ENCODE results near the gene CCNF.

DNA sequence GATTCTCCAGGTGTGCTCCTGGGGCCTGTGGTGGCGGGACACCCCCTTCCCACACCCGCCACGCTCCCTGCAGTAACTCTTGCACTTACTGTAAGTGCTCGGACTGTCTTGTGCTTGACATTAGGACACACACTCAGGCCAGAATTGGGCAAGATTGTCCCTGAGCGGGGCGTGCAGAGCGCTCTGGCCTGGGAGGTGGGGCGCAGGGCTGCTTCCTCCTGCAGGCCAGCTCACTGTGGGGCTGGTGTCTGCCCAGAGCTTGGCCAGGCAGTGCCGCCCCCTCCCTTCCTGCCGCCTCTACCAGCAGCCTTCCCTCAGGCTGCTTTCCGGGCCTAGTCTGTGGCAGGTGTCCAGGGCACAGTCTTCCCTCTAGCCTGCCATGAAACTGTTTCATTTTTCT is 78.4 kb downstream of the CCNF start:
- TF ChIP-seq EP300 (IDR thresholded peaks at IDR 0.05) (no peak), CHD2 (IDR thresholded peaks at IDR 0.05; ENCODE audit: low read length, partially characterized antibody) (no peak)
- TF ChIP-seq, protein P1, sequence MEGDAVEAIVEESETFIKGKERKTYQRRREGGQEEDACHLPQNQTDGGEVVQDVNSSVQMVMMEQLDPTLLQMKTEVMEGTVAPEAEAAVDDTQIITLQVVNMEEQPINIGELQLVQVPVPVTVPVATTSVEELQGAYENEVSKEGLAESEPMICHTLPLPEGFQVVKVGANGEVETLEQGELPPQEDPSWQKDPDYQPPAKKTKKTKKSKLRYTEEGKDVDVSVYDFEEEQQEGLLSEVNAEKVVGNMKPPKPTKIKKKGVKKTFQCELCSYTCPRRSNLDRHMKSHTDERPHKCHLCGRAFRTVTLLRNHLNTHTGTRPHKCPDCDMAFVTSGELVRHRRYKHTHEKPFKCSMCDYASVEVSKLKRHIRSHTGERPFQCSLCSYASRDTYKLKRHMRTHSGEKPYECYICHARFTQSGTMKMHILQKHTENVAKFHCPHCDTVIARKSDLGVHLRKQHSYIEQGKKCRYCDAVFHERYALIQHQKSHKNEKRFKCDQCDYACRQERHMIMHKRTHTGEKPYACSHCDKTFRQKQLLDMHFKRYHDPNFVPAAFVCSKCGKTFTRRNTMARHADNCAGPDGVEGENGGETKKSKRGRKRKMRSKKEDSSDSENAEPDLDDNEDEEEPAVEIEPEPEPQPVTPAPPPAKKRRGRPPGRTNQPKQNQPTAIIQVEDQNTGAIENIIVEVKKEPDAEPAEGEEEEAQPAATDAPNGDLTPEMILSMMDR (IDR thresholded peaks at IDR 0.05), result no peak
